Ascending aorta (tissue), 2 donors: ENCODE measurements around the gene ESPL1. TPM values are rescaled to one million over a fixed set of nuclear protein-coding genes. Genes with fewer than 3 reads are reported as not detected.
"Not testable (repeated sequence)": the region's sequence is repeated elsewhere in the genome, so short reads cannot be mapped to it uniquely, and the experiment has no call there.

Source experiments
- DNase-seq, 2 donors: peaks; one replicate each; pipeline ENCODE4 v3.0.0-alpha.2; 2019; ENCODE audit warnings: low spot score in 2 of 2
- H3K27ac ChIP-seq, 2 donors: fragments of 200-600 bp; sonication (generic); one replicate each; pipeline ENCODE4 v1.5.1; 2016 to 2017; ENCODE audit warnings: mild to moderate bottlenecking in 1 of 2
- H3K27me3 ChIP-seq: fragments of 200-600 bp; sonication (generic); one replicate; pipeline ENCODE4 v1.5.1; 2017
- H3K36me3 ChIP-seq, 2 donors: fragments of 200-600 bp; sonication (generic); one replicate each; pipeline ENCODE4 v1.5.1; 2016
- H3K4me1 ChIP-seq, 2 donors: fragments of 200-600 bp; sonication (generic); one replicate each; pipeline ENCODE4 v1.5.1; 2016 to 2017; ENCODE audit warnings: mild to moderate bottlenecking in 1 of 2
- H3K4me3 ChIP-seq, 2 donors: fragments of 200-600 bp; sonication (generic); one replicate each; pipeline ENCODE4 v1.5.1; 2016 to 2017; ENCODE audit warnings: mild to moderate bottlenecking in 1 of 2
- H3K9me3 ChIP-seq, 2 donors: fragments of 200-600 bp; sonication (generic); one replicate each; pipeline ENCODE4 v1.5.1; 2016
- intact Hi-C: fragments of 100-400 bp; cut with DNase I; formaldehyde crosslinking; loops from one replicate; pipeline ENCODE4 v1.15.1; 2023
- total RNA-seq: library from RNA; depleted of rRNA; stranded (reverse); fragments of >200 nt; gene quantifications from one replicate; pipeline ENCODE4 v1.1.0, GENCODE V29; 2016
- TF ChIP-seq, protein P1 (sequence below), 3 experiments: fragments of 200-600 bp in 2 of 3; fragments of 450-650 bp in 1 of 3; sonication (generic) in 2 of 3; IDR thresholded peaks; one replicate each; pipeline ENCODE4 v1.5.1; 2016 to 2019; ENCODE audit warnings: antibody characterized with exemption in 3 of 3, mild to moderate bottlenecking in 1 of 3, moderate library complexity in 1 of 3

The ESPL1 gene
- total RNA-seq, 1 donor from 2014 or later = not detected

GRCh38 chr12:53295070-53295890 lies 27.2 kb downstream of the ESPL1 start, which contains the start of gene PFDN5:
TSS of gene PFDN5 (plus strand) at chr12:53295542. CDS start at chr12:53295568, 26 bp downstream.
- peak; percentile 49 to 94 for DNase-seq
- intact Hi-C loops = loop anchor here (1.0 to 5.0 kb wide), 3 partner anchors 26 to 76 kb away; partner anchors contain the start of genes AAAS and RARG
- no peaks in the 10 kb centered on the region for H3K9me3 ChIP-seq
- H3K4me3 ChIP-seq = peak within 1 kb of the TSS; percentile 56 to 90
- H3K27me3 ChIP-seq = no peaks in the 10 kb centered on the region
- peak within 1 kb of the TSS; percentile 85 to 92 for H3K27ac ChIP-seq
- H3K4me1 ChIP-seq = peaks cover 10 to 20% of the 10 kb centered on the region in 2 donors
- H3K36me3 ChIP-seq = peaks cover 0 to 14% of the 10 kb centered on the region in 2 donors
- TF ChIP-seq, protein P1, sequence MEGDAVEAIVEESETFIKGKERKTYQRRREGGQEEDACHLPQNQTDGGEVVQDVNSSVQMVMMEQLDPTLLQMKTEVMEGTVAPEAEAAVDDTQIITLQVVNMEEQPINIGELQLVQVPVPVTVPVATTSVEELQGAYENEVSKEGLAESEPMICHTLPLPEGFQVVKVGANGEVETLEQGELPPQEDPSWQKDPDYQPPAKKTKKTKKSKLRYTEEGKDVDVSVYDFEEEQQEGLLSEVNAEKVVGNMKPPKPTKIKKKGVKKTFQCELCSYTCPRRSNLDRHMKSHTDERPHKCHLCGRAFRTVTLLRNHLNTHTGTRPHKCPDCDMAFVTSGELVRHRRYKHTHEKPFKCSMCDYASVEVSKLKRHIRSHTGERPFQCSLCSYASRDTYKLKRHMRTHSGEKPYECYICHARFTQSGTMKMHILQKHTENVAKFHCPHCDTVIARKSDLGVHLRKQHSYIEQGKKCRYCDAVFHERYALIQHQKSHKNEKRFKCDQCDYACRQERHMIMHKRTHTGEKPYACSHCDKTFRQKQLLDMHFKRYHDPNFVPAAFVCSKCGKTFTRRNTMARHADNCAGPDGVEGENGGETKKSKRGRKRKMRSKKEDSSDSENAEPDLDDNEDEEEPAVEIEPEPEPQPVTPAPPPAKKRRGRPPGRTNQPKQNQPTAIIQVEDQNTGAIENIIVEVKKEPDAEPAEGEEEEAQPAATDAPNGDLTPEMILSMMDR (IDR thresholded peaks at IDR 0.05) = no peak

DNA sequence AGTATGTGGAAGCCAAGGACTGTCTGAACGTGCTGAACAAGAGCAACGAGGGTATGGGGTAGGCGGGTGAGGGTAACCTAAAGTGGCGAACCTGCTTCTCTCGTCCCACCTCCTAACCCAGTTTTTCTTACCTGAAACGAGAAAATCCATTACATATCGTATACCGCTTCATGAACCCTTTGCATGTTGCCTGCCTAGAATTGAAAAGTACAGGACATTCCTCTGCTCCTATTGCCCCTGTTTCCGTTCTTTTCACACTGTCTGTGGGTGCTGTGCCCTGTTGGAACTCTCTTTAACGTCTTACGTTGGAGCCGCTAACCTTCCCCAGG lies 27.8 kb downstream of the ESPL1 start:
- H3K4me1 ChIP-seq = peaks cover 10 to 26% of the 10 kb centered on the region in 2 donors
- DNase-seq = no peak
- H3K4me3 ChIP-seq = peak overlapping the region; percentile 56 to 90
- H3K27me3 ChIP-seq = no peaks in the 10 kb centered on the region
- peak overlapping the region; percentile 85 to 92 for H3K27ac ChIP-seq
- intact Hi-C loops = loop anchor here (1.0 to 5.0 kb wide), 3 partner anchors 25 to 77 kb away; partner anchors contain the start of genes AAAS and RARG
- no peaks in the 10 kb centered on the region for H3K9me3 ChIP-seq
- peaks cover 0 to 14% of the 10 kb centered on the region in 2 donors for H3K36me3 ChIP-seq
- TF ChIP-seq, protein P1 (IDR thresholded peaks at IDR 0.05) = no peak

- not testable (repeated sequence) for H3K27ac ChIP-seq
Measured at GRCh38 chr12:53297106-53297505, 29.0 kb downstream of the ESPL1 start.

DNA sequence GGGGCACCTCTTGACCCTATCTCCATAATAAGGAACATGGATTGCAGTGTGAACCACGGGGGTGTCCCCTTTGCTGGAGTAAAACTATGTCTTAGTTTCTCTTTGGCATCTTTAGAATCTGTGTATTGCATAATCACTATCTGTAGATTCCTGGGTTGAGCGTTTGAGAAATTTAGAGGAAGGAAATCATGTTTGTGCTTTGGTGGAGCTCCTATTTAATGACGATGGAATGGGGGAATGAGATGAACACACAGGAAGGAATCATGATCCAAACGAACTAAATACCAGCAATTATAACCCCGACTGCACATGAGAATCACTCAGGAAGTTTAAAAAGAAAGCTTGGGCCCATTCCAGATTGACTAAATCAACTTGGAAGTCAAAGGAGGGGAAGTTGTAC lies 30.1 kb downstream of the ESPL1 start:
- peaks cover 10 to 31% of the 10 kb centered on the region in 2 donors for H3K4me1 ChIP-seq
- no peaks in the 10 kb centered on the region for H3K27me3 ChIP-seq
- intact Hi-C loops = loop anchor here (5.0 kb wide), 1 partner anchor 66 kb away; the partner anchor contains the start of gene RARG
- H3K4me3 ChIP-seq = no peak overlapping the region
- peaks cover 4 to 30% of the 10 kb centered on the region in 2 donors for H3K36me3 ChIP-seq
- no peak for DNase-seq
- TF ChIP-seq, protein P1 (IDR thresholded peaks at IDR 0.05) = no peak
- peak overlapping the region; percentile 57 to 69 for H3K27ac ChIP-seq
- H3K9me3 ChIP-seq = no peaks in the 10 kb centered on the region

More at GRCh38 chr12:53297106-53297505, 29.0 kb downstream of the ESPL1 start:
- not testable (repeated sequence) for H3K27me3 ChIP-seq, H3K4me3 ChIP-seq, H3K9me3 ChIP-seq, DNase-seq
- intact Hi-C loops = loop anchor here (5.0 kb wide), 1 partner anchor 65 kb away; the partner anchor contains the start of gene RARG
- peaks cover 10 to 31% of the 10 kb centered on the region in 2 donors for H3K4me1 ChIP-seq
- H3K36me3 ChIP-seq = peaks cover 0 to 19% of the 10 kb centered on the region in 2 donors

GRCh38 chr12:53299101-53299453 lies 31.0 kb downstream of the ESPL1 start:
- TF ChIP-seq, protein P1 (IDR thresholded peaks at IDR 0.05) = peak in 1 of 3 experiments; percentile 2
- H3K27ac ChIP-seq = peak overlapping the region; percentile 57 to 69
- intact Hi-C loops = loop anchor here (1.0 to 5.0 kb wide), 2 partner anchors 22 to 67 kb away; partner anchors contain the start of genes AAAS and RARG

More at GRCh38 chr12:53299101-53299453, 31.0 kb downstream of the ESPL1 start:
- H3K4me1 ChIP-seq = peaks cover 10 to 31% of the 10 kb centered on the region in 2 donors
- H3K9me3 ChIP-seq = no peaks in the 10 kb centered on the region
- peak in 1 of 2 donors; percentile 73 for DNase-seq
- peak overlapping the region; percentile 65 to 83 for H3K4me3 ChIP-seq
- H3K36me3 ChIP-seq = peaks cover 8 to 34% of the 10 kb centered on the region in 2 donors
- no peaks in the 10 kb centered on the region for H3K27me3 ChIP-seq
